OCI-LY3 (cell line): ENCODE data around the gene ZMYM3.
"Not testable (repeated sequence)": the region's sequence is repeated elsewhere in the genome, so short reads cannot be mapped to it uniquely, and the experiment has no call there.

ENCODE experiments used
- H2AFZ ChIP-seq: fragments of 200-600, 300-600 bp; shearing (Covaris generic); 2 replicates; pipeline ENCODE4 v1.6.0; 2014; ENCODE audit warnings: antibody characterized with exemption, low read depth, low read length
- H3K27ac ChIP-seq: fragments of 200-600, 300-600 bp; sonication (generic); 2 replicates; pipeline ENCODE4 v1.5.1; 2014; ENCODE audit warnings: mild to moderate bottlenecking, low read length, moderate library complexity, mixed read lengths
- H3K27me3 ChIP-seq: fragments of 200-600, 300-600 bp; sonication (generic); 2 replicates; pipeline ENCODE4 v1.6.1; 2014; ENCODE audit warnings: low read depth, low read length, mixed read lengths
- H3K36me3 ChIP-seq: fragments of 200-600, 300-600 bp; sonication (generic); replicated peaks from 2 replicates; pipeline ENCODE3; 2014; ENCODE audit warnings: low read depth, low read length, mixed read lengths
- H3K4me1 ChIP-seq: fragments of 300-600, 200-600 bp; sonication (generic); 2 replicates; pipeline ENCODE4 v1.6.1; 2014; ENCODE audit warnings: low read length, mixed read lengths
- H3K4me2 ChIP-seq: fragments of 200-600, 300-600 bp; sonication (generic); 2 replicates; pipeline ENCODE4 v1.6.1; 2014; ENCODE audit warnings: low read length, mixed read lengths
- H3K4me3 ChIP-seq: fragments of 300-600, 200-600 bp; sonication (generic); 2 replicates; pipeline ENCODE4 v1.5.1; 2014; ENCODE audit warnings: antibody characterized with exemption, mild to moderate bottlenecking, low read length, moderate library complexity
- H3K79me2 ChIP-seq: fragments of 300-600, 200-600 bp; shearing (Covaris generic); 2 replicates; pipeline ENCODE4 v1.6.1; 2014; ENCODE audit warnings: mild to moderate bottlenecking, low read length, mixed read lengths
- H3K9ac ChIP-seq: fragments of 300-600, 200-600 bp; shearing (Covaris generic); 2 replicates; pipeline ENCODE4 v1.6.0; 2014; ENCODE audit warnings: mild to moderate bottlenecking, low read length, moderate library complexity
- H3K9me3 ChIP-seq: fragments of 200-600, 300-600 bp; shearing (Covaris generic); 2 replicates; pipeline ENCODE4 v1.6.1; 2014; ENCODE audit warnings: low read length, mixed read lengths; ENCODE audit not compliant: insufficient read depth
- H4K20me1 ChIP-seq: fragments of 200-600, 300-600 bp; sonication (generic); 2 replicates; pipeline ENCODE4 v1.6.1; 2016; ENCODE audit warnings: low read length, mixed read lengths; ENCODE audit not compliant: insufficient read depth
- EZH2phosphoT487 ChIP-seq: fragments of 200-600 bp; shearing (Covaris generic); IDR thresholded peaks from 2 replicates; pipeline ENCODE4 v1.6.1; 2018; ENCODE audit warnings: antibody characterized with exemption, mixed run types, low read depth
- TF ChIP-seq, protein P1 (sequence below): fragments of 200-600, 300-600 bp; sonication (generic); IDR thresholded peaks from 2 replicates; pipeline ENCODE4 v1.5.1; 2014; ENCODE audit warnings: antibody characterized with exemption, low read length, low read depth

The ZMYM3 gene

GRCh38 chrX:71285929-71286328 lies 32.0 kb upstream of the ZMYM3 start:
- Histone ChIP-seq H3K4me3 (peak overlapping the region; percentile 89), H4K20me1 (peaks cover 61% of the 10 kb centered on the region)
- TF ChIP-seq EZH2phosphoT487: no peak
- TF ChIP-seq, protein P1, sequence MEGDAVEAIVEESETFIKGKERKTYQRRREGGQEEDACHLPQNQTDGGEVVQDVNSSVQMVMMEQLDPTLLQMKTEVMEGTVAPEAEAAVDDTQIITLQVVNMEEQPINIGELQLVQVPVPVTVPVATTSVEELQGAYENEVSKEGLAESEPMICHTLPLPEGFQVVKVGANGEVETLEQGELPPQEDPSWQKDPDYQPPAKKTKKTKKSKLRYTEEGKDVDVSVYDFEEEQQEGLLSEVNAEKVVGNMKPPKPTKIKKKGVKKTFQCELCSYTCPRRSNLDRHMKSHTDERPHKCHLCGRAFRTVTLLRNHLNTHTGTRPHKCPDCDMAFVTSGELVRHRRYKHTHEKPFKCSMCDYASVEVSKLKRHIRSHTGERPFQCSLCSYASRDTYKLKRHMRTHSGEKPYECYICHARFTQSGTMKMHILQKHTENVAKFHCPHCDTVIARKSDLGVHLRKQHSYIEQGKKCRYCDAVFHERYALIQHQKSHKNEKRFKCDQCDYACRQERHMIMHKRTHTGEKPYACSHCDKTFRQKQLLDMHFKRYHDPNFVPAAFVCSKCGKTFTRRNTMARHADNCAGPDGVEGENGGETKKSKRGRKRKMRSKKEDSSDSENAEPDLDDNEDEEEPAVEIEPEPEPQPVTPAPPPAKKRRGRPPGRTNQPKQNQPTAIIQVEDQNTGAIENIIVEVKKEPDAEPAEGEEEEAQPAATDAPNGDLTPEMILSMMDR: no peak

DNA sequence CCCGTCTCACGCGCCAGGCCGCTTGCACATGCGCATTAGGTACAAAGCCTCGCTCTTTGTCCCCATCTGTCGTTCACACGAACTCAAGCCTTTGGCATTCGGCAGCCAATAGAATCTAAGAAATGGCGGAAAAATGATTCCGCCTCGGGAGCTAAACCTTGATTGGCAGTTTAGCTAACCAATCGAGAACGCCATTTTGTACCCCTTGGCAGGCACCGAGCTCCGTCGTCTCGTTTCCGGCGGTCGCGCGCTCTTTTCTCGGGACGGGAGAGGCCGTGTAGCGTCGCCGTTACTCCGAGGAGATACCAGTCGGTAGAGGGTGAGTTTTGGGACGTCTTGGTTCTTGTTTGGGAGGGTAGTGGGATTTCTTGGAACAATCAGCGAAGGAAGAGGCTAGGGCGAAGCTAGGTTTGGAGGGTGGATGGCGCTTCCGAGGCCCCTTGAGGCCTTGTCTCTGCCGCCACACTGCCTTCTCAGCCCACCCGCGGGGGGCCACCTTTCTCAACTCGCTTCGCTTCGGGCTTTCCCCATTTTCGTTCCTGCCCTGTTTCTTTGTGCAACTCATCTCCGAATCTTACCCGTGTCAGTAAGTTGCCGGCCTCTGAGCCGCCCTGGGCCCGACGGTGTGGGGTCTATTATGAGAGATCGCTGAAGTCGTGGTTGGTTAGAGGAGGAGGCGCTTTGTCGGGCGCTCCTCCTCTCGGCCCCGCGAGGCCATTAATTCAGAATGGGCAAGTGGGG lies 29.6 kb upstream of the ZMYM3 start, which contains the start of gene NONO:
TSS of gene NONO (plus strand) at position 233 of the 741 bp plus-strand sequence. CDS start 7,003 bp downstream, outside the sequence.
- peak within 1 kb of the TSS; percentile 84 for H2AFZ ChIP-seq
- H3K9ac ChIP-seq: peak within 1 kb of the TSS; percentile 93
- TF ChIP-seq EZH2phosphoT487: no peak
- TF ChIP-seq, protein P1: peak; percentile 18; the same call in 1 of the 2 replicates
- H3K9me3 ChIP-seq: no peaks in the 10 kb centered on the region
- H4K20me1 ChIP-seq: peaks cover 40% of the 10 kb centered on the region
- peak within 1 kb of the TSS; percentile 92 for H3K27ac ChIP-seq
- H3K4me2 ChIP-seq: peak within 1 kb of the TSS; percentile 92
- peaks cover 52% of the 10 kb centered on the region for H3K79me2 ChIP-seq
- peaks cover 16% of the 10 kb centered on the region for H3K4me1 ChIP-seq
- peak within 1 kb of the TSS; percentile 89 for H3K4me3 ChIP-seq
- H3K36me3 ChIP-seq: peaks cover 24% of the 10 kb centered on the region
- no peaks in the 10 kb centered on the region for H3K27me3 ChIP-seq

More at GRCh38 chrX:71285929-71286328, 32.0 kb upstream of the ZMYM3 start:
- H3K27me3 ChIP-seq: no peaks in the 10 kb centered on the region
- H3K4me1 ChIP-seq: peaks cover 16% of the 10 kb centered on the region
- peak overlapping the region; percentile 93 for H3K9ac ChIP-seq
- peaks cover 75% of the 10 kb centered on the region for H3K79me2 ChIP-seq
- H3K9me3 ChIP-seq: no peaks in the 10 kb centered on the region
- peaks cover 35% of the 10 kb centered on the region for H3K36me3 ChIP-seq
- peak overlapping the region; percentile 92 for H3K4me2 ChIP-seq
- H2AFZ ChIP-seq: no peak overlapping the region
- no peak overlapping the region for H3K27ac ChIP-seq

DNA sequence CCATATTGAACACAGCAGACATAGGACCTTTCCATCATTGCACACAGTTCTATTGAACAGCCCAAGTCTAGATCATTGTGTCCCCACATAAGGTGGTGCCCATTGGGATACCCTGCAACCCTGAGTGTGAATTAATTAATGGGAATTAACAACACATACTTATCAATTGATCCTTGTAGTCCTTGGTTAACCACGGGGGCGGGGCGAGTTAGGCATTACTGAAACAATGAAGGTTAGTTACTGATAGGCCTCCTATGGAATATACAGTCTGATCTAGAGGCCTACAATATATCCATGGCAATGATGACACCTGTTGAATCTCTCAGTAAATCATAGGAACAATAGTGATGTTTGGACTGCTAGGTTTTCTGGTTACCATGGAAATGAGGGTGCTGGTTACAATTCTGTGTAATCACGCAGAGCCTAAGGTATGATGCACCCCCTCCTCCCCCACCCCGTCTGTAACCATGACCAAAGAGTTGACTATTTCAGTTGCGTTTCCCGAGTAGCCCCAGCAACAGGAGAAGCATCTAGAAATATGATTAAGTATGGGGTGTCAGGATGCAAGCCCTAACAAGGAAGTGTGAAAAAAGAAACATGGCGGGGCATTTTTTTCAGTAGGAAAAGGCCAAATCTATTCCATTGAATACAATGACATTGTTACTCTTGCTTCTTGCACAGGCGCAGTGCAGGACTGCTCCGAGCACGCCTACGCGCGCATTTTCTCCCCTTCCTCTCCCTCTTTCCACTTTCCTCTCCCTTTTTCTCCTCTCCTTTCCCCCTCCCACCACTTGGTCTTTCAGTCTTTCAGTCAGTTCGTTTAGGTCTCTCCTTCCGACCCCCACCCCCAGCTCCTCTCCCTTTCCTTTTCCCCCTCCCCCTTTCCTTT lies 28.8 kb upstream of the ZMYM3 start:
- Histone ChIP-seq H3K27me3 (no peaks in the 10 kb centered on the region), H4K20me1 (peaks cover 35% of the 10 kb centered on the region), H3K79me2 (peaks cover 44% of the 10 kb centered on the region)

GRCh38 chrX:71281300-71281699 lies 27.4 kb upstream of the ZMYM3 start:
- H3K4me2 ChIP-seq, H3K27me3 ChIP-seq, H3K9ac ChIP-seq, H3K9me3 ChIP-seq, H3K4me3 ChIP-seq, H3K27ac ChIP-seq, H2AFZ ChIP-seq: not testable (repeated sequence)
- H3K79me2 ChIP-seq: peaks cover 29% of the 10 kb centered on the region
- H3K36me3 ChIP-seq: peaks cover 17% of the 10 kb centered on the region
- peaks cover 21% of the 10 kb centered on the region for H4K20me1 ChIP-seq
- H3K4me1 ChIP-seq: peaks cover 14% of the 10 kb centered on the region

More for the DNA sequence above, 28.8 kb upstream of the ZMYM3 start:
- Histone ChIP-seq H3K36me3 (peaks cover 23% of the 10 kb centered on the region), H3K4me3 (peak overlapping the region; percentile 89), H3K9me3 (no peaks in the 10 kb centered on the region), H3K27ac (peak overlapping the region; percentile 92), H3K4me2 (peak overlapping the region; percentile 91), H2AFZ (peak overlapping the region; percentile 84), H3K9ac (peak overlapping the region; percentile 83), H3K4me1 (peaks cover 16% of the 10 kb centered on the region)
- TF ChIP-seq EZH2phosphoT487: no peak
- TF ChIP-seq, protein P1: no peak

DNA sequence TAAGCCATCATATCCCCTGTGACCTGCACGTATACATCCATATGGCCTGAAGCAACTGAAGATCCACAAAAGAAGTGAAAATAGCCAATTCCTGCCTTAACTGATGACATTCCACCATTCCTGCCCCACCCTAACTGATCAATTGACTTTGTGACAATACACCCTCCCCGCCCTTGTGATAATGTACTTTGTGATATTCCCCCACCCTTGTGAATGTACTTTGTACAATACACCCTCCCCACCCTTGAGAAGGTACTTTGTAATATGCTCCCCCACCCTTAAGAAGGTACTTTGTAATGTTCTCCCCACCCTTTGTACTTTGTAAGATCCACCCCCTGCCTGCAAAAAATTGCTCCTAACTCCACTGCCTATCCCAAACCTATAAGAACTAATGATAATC lies 18.4 kb upstream of the ZMYM3 start:
- not testable (repeated sequence) for H3K9me3 ChIP-seq

More for the DNA sequence above, 18.4 kb upstream of the ZMYM3 start:
- not testable (repeated sequence) for H3K4me2 ChIP-seq, H2AFZ ChIP-seq, H3K27me3 ChIP-seq, H3K36me3 ChIP-seq, H3K79me2 ChIP-seq, H3K4me3 ChIP-seq, H3K9ac ChIP-seq, H3K27ac ChIP-seq, H3K4me1 ChIP-seq, H4K20me1 ChIP-seq
